Measurements from ENCODE around the gene MANF. TPM values are rescaled to one million over a fixed set of nuclear protein-coding genes. Genes with fewer than 3 reads are reported as not detected.
"Not testable (repeated sequence)": the region's sequence is repeated elsewhere in the genome, so short reads cannot be mapped to it uniquely, and the experiment has no call there.

Gene MANF
- total and polyA plus RNA-seq, 10 donors: 31.8 to 85.8 (median 47.7) TPM

DNA sequence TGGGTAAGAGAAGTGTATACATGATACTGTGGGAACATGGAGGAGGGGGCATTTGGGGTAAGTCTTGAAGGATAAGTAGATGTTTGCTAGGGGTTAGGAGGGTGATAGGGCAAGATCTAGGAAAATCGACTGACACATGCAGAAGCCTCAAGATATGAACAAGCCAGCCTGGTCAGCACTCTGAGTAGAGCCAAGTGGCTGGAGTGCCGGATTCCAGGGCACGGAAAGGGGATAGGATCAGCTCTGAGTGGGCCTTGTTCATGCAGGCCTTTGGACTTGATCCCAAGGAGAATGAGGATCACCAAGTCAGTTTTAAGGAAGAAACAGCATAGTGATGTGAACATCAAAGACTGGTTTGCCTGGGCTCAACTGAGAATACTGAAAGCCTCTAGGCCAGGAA lies 24.3 kb upstream of the MANF start:
- DNase-seq: no peak
- Histone ChIP-seq H3K27ac (no peak overlapping the region), H3K9me3 (peaks cover 0 to 5% (median 0%) of the 10 kb centered on the region in 8 donors), H3K4me1 (no peaks in the 10 kb centered on the region), H3K4me3 (no peak overlapping the region), H3K36me3 (no peaks in the 10 kb centered on the region), H3K27me3 (replicated peaks in 1 of 7) (no peaks in the 10 kb centered on the region)
- intact Hi-C loops (cut with DNase I; ENCODE audit: low total_unique reads): no loop called here
- WGBS, 5 donors: 86 to 93% (median 91%) methylated on average over 3 of the region's 3 CpGs
- TF ChIP-seq CTCF (IDR thresholded peaks at IDR 0.05 in 8 of 11, conservative IDR thresholded peaks at IDR 0.05 in 3 of 11): no peak
- no peak for TF ChIP-seq POLR2A (IDR thresholded peaks at IDR 0.05)
- no peak for TF ChIP-seq POLR2AphosphoS5 (IDR thresholded peaks at IDR 0.05)

- Histone ChIP-seq H3K36me3 (no peaks in the 10 kb centered on the region), H3K4me1 (no peaks in the 10 kb centered on the region), H3K9me3 (peaks cover 0 to 5% (median 0%) of the 10 kb centered on the region in 8 donors), H3K4me3 (no peak overlapping the region), H3K27me3 (replicated peaks in 1 of 7) (no peaks in the 10 kb centered on the region), H3K27ac (no peak overlapping the region)
- 86 to 92% (median 91%) methylated on average over 6 of the region's 6 CpGs for WGBS, 5 donors
- TF ChIP-seq POLR2A (IDR thresholded peaks at IDR 0.05) (no peak), CTCF (IDR thresholded peaks at IDR 0.05 in 8 of 11, conservative IDR thresholded peaks at IDR 0.05 in 3 of 11) (no peak), POLR2AphosphoS5 (IDR thresholded peaks at IDR 0.05) (no peak)
- DNase-seq: no peak
- intact Hi-C loops (cut with DNase I; ENCODE audit: low total_unique reads): no loop called here
Observed at GRCh38 chr3:51361746-51362145, 23.3 kb upstream of the MANF start.

GRCh38 chr3:51362476-51362875 lies 22.6 kb upstream of the MANF start:
- intact Hi-C loops (cut with DNase I; ENCODE audit: low total_unique reads): no loop called here
- Histone ChIP-seq H3K27me3 (replicated peaks in 1 of 7) (no peaks in the 10 kb centered on the region), H3K4me1 (no peaks in the 10 kb centered on the region), H3K36me3 (no peaks in the 10 kb centered on the region), H3K9me3 (peaks cover 0 to 5% (median 0%) of the 10 kb centered on the region in 8 donors), H3K4me3 (no peak overlapping the region), H3K27ac (no peak overlapping the region)
- no peak for TF ChIP-seq POLR2AphosphoS5 (IDR thresholded peaks at IDR 0.05)
- WGBS, 5 donors: 74 to 90% (median 86%) methylated on average over 9 of the region's 9 CpGs
- DNase-seq: no peak

GRCh38 chr3:51368276-51368675 lies 16.8 kb upstream of the MANF start:
- H3K9me3 ChIP-seq; H3K36me3 ChIP-seq; H3K27ac ChIP-seq; DNase-seq; H3K4me3 ChIP-seq; intact Hi-C loops (cut with DNase I; ENCODE audit: low total_unique reads); H3K4me1 ChIP-seq: not testable (repeated sequence)
- H3K27me3 ChIP-seq (replicated peaks in 1 of 7): peaks cover 0 to 22% (median 0%) of the 10 kb centered on the region in 7 donors
- 88 to 96% (median 89%) methylated on average over 7 to 8 of the region's 8 CpGs for WGBS, 5 donors

DNA sequence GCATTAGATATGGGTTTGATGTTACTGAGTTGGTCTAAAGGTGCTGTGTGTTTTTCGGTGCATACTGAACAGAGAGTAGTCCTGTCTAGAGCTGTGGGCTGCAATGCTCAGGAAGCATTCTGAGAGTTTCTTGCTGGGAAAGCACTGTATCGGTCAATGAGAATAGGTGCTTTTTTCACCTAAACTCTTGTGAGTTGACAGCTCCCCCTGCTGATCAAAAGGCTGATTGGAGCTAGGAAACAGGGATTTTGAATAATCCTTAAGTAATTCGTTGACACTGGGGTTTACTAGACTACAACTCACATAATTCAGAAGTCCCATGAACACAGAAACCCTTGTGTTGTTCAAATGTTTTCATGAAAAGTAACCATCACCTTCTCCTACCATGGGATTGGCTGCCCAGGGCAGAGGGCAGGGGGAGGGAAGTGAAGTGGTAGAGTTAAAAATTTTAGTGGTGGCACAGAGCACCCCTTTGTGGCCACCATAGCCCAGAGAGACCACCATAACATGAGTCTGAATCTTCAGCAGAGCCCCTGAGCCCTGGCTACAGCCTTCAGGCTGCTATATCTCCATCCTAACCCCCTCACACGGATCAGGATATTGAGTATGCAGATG lies 13.0 kb upstream of the MANF start:
- TF ChIP-seq CTCF (IDR thresholded peaks at IDR 0.05 in 8 of 11, conservative IDR thresholded peaks at IDR 0.05 in 3 of 11): peak in 10 of 11 experiments; percentile 29 to 71 (median 60)
- no peak for TF ChIP-seq POLR2AphosphoS5 (IDR thresholded peaks at IDR 0.05)
- Histone ChIP-seq H3K9me3 (peaks cover 0 to 4% (median 0%) of the 10 kb centered on the region in 8 donors), H3K36me3 (no peaks in the 10 kb centered on the region), H3K4me3 (no peak overlapping the region), H3K27ac (no peak overlapping the region), H3K27me3 (replicated peaks in 1 of 7) (peaks cover 0 to 30% (median 0%) of the 10 kb centered on the region in 7 donors), H3K4me1 (no peaks in the 10 kb centered on the region)
- 20 to 33% (median 26%) methylated on average over 4 of the region's 4 CpGs for WGBS, 5 donors
- DNase-seq: no peak
- intact Hi-C loops (cut with DNase I; ENCODE audit: low total_unique reads): no loop called here
